Body of pancreas (tissue), 4 donors: ENCODE measurements around the gene ISM1. TPM values are rescaled to one million over a fixed set of nuclear protein-coding genes. Genes with fewer than 3 reads are reported as not detected.

ENCODE experiments used
- ATAC-seq: fragments of 150-250 bp; one replicate; pipeline ENCODE4 v1.9.1; 2016
- DNase-seq, 4 donors: peaks; one replicate each; pipeline ENCODE4 v3.0.0-alpha.2; 2019
- H3K27ac ChIP-seq, 4 donors: fragments of 200-600 bp; sonication (generic); 1 replicate in 3 of 4; 2 replicates in 1 of 4; pipeline versions ENCODE4 v1.5.1 to v1.6.1; 2016 to 2019; ENCODE audit warnings: mild to moderate bottlenecking in 1 of 4, mixed read lengths in 1 of 4, moderate library complexity in 1 of 4
- H3K27me3 ChIP-seq, 2 donors: fragments of 200-600 bp; sonication (generic); one replicate each; pipeline ENCODE4 v1.6.0; 2016; ENCODE audit warnings: mild to moderate bottlenecking in 1 of 2
- H3K36me3 ChIP-seq, 2 donors: fragments of 200-600 bp; sonication (generic); replicated peaks in 1 of 2; 2 replicates each; pipeline ENCODE4 v1.5.1; 2016; ENCODE audit warnings: low read depth in 2 of 2; ENCODE audit not compliant: insufficient read depth in 1 of 2
- H3K4me1 ChIP-seq: fragments of 200-600 bp; sonication (generic); one replicate; pipeline ENCODE4 v1.6.0; 2016
- H3K4me3 ChIP-seq, 2 donors: fragments of 200-600 bp; sonication (generic); 1 replicate in 1 of 2; 2 replicates in 1 of 2; pipeline ENCODE4 v1.5.1; 2016 to 2019
- H3K9me3 ChIP-seq, 3 donors: fragments of 200-600 bp; sonication (generic); 1 replicate in 2 of 3; 2 replicates in 1 of 3; pipeline ENCODE4 v1.5.1; 2016
- POLR2A ChIP-seq, 3 donors: fragments of 450-650 bp; IDR thresholded peaks; one replicate each; pipeline ENCODE4 v1.6.1; 2016; ENCODE audit warnings: antibody characterized with exemption in 3 of 3, mild to moderate bottlenecking in 2 of 3
- WGBS, 2 donors: methylation state at CpG; one replicate each; pipeline ENCODE4 v1.1.5; 2017; 5-methylcytosine and 5-hydroxymethylcytosine counted together
- intact Hi-C: fragments of 100-400 bp; cut with DNase I; formaldehyde crosslinking; loops from one replicate; pipeline ENCODE4 v1.15.1; 2023
- total RNA-seq, 2 donors: library from RNA; depleted of rRNA; stranded (reverse); fragments of >200 nt; gene quantifications; one replicate each; pipeline ENCODE4 v1.1.0, GENCODE V29; 2016
- TF ChIP-seq, protein P1 (sequence below), 7 experiments: fragments of 450-650 bp in 4 of 7; fragments of 200-600 bp in 3 of 7; sonication (generic) in 3 of 7; IDR thresholded peaks; one replicate each; pipeline ENCODE4 v1.5.1; 2016 to 2019; ENCODE audit warnings: antibody characterized with exemption in 7 of 7

ISM1 gene
- total RNA-seq: 1 to 10 TPM; 2.6 to 3.1 TPM

DNA sequence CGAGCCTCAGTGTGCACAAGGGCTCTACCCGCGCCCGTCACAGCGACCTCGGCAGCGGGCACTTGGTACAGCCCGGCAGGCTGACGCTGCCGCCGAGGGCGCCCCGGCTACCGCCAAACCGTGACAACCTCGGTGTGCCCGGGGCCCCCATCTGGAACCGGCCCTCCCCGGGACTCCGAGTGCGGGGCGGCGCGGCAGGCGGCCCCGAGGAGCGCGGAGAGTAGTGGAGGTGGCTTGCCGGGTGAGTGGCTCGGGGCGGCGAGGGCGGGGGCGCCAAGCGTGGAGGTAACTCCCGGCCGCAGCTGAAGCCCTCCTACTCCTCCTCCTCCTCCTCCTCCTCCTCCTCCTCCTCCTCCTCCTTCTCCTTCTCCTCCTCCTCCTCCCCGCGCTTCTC lies at the start of gene ISM1:
ISM1 (plus strand) TSS at position 371 of the 394 bp plus-strand sequence. CDS start 503 bp downstream, outside the sequence.
- Histone ChIP-seq H3K27me3 (no peaks in the 10 kb centered on the region), H3K4me3 (peak within 1 kb of the TSS; percentile 9 to 43), H3K9me3 (no peaks in the 10 kb centered on the region), H3K4me1 (peaks cover 25% of the 10 kb centered on the region), H3K27ac (peak within 1 kb of the TSS in 3 of 4 donors; percentile 29 to 64 (median 55)), H3K36me3 (no peaks in the 10 kb centered on the region)
- ATAC-seq (peak; percentile 43), DNase-seq (peak; percentile 32 to 53 (median 39))
- TF ChIP-seq POLR2A (IDR thresholded peaks at IDR 0.05): peak in 1 of 3 donors; percentile 15
- TF ChIP-seq, protein P1, sequence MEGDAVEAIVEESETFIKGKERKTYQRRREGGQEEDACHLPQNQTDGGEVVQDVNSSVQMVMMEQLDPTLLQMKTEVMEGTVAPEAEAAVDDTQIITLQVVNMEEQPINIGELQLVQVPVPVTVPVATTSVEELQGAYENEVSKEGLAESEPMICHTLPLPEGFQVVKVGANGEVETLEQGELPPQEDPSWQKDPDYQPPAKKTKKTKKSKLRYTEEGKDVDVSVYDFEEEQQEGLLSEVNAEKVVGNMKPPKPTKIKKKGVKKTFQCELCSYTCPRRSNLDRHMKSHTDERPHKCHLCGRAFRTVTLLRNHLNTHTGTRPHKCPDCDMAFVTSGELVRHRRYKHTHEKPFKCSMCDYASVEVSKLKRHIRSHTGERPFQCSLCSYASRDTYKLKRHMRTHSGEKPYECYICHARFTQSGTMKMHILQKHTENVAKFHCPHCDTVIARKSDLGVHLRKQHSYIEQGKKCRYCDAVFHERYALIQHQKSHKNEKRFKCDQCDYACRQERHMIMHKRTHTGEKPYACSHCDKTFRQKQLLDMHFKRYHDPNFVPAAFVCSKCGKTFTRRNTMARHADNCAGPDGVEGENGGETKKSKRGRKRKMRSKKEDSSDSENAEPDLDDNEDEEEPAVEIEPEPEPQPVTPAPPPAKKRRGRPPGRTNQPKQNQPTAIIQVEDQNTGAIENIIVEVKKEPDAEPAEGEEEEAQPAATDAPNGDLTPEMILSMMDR (IDR thresholded peaks at IDR 0.05): no peak
- 0% methylated on average over 4 to 32 of the region's 39 CpGs for WGBS, 2 donors
- intact Hi-C loops: no loop called here

DNA sequence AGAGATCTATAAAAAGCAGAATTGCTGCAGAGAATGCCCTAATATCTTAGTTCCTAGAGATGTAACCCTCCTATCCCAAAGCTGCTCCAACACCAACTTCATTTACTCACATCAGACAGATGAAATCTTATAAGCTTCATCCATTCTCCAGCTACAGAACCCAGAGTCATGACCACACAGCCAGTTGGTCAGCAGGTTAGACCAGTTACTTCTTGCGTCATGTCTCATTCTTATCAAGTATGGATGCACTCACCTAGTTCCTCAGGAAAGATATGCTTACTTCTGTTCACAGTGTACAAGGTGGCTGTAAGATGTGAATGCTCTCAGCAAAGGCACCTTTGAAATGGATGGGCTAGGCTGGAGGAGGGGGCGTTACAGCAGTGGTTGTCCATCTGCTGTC lies 47.9 kb upstream of the ISM1 start:
- DNase-seq: no peak
- intact Hi-C loops: no loop called here
- no peaks in the 10 kb centered on the region for H3K27me3 ChIP-seq
- no peak for TF ChIP-seq POLR2A (IDR thresholded peaks at IDR 0.05)
- TF ChIP-seq, protein P1 (IDR thresholded peaks at IDR 0.05): no peak
- 36 to 72% methylated on average over 1 to 2 of the region's 2 CpGs for WGBS, 2 donors
- H3K36me3 ChIP-seq: no peaks in the 10 kb centered on the region
- ATAC-seq: no peak
- no peaks in the 10 kb centered on the region for H3K4me1 ChIP-seq
- H3K27ac ChIP-seq: no peak overlapping the region
- no peak overlapping the region for H3K4me3 ChIP-seq
- H3K9me3 ChIP-seq: no peaks in the 10 kb centered on the region

DNA sequence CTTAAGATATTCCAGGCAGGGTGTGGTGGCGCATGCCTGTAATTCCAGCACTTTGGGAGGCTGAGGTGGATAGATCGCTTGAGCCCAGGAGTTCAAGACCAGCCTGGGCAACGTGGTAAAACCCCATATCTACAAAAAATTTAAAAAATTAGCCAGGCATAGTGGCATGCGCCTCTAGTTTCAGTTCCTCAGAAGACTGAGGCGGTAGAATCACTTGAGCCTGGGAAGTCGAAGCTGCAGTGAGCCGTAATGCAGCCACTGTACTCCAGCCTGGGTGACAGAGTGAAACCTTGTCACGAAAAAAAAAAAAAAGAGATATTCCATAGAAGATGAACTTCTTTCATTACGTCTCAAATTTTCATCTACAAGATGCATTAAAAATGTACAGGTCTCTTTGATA lies 46.7 kb upstream of the ISM1 start:
- ATAC-seq (no peak), DNase-seq (no peak)
- WGBS, 2 donors: 89% methylated on average over 9 of the region's 9 CpGs
- Histone ChIP-seq H3K27me3 (no peaks in the 10 kb centered on the region), H3K36me3 (no peaks in the 10 kb centered on the region), H3K4me3 (no peak overlapping the region), H3K27ac (no peak overlapping the region), H3K9me3 (no peaks in the 10 kb centered on the region), H3K4me1 (no peaks in the 10 kb centered on the region)
- intact Hi-C loops: no loop called here
- no peak for TF ChIP-seq POLR2A (IDR thresholded peaks at IDR 0.05)
- TF ChIP-seq, protein P1 (IDR thresholded peaks at IDR 0.05): no peak

DNA sequence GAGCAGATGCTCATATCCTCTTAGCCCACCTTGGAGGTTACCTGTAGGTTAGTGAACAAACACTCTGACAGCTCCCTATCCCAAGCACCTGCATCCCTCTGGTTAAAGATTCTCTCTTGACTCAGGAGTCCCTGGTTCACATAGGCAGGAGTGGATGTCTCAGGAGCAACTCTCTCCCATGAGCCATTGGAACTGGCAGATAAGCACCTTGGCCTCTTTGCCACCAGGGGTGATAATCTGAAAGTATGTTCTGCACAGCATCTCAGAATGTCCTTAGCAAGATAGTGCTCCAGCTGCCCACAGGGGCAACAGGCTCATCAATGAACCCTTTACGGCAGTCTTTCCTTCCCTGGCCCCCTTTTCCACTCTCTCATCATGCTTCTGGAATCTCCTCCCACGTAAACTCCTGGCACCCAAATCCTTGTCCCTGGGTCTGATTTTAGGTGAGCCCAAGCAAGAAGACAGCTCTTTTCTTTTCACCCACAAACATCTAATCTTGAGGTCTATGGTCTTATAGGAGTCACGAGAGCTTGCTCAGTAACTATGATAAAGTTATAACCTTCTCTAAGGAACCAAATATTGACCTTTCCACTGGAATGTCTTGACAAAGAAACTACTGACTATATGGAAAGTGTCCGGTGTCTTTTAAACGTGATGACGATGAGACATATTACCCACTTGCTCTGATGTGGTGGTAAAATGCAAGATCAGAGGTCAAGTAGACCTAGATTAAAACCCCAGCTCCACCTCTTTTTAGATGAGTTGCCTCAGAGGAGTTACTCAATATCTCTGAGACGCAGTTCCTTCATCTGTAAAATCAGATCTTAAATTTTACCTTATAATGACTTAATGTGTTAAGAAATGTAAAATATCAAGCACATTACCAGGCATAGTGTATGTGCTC lies 39.8 kb upstream of the ISM1 start:
- no peak for TF ChIP-seq POLR2A (IDR thresholded peaks at IDR 0.05)
- TF ChIP-seq, protein P1 (IDR thresholded peaks at IDR 0.05): no peak
- ATAC-seq: no peak
- H3K27me3 ChIP-seq: no peaks in the 10 kb centered on the region
- H3K4me1 ChIP-seq: no peaks in the 10 kb centered on the region
- intact Hi-C loops: no loop called here
- H3K4me3 ChIP-seq: no peak overlapping the region
- 55 to 56% methylated on average over 7 of the region's 7 CpGs for WGBS, 2 donors
- no peaks in the 10 kb centered on the region for H3K36me3 ChIP-seq
- H3K27ac ChIP-seq: no peak overlapping the region
- no peaks in the 10 kb centered on the region for H3K9me3 ChIP-seq
- no peak for DNase-seq
